MM.1S (cell line): Measurements from ENCODE around the gene CYSLTR2.

Experiments used
- EZH2phosphoT487 ChIP-seq: fragments of 300-600 bp; sonication (generic); IDR thresholded peaks from 2 replicates; pipeline ENCODE4 v1.6.1; 2018; ENCODE audit warnings: antibody characterized with exemption, low read length
- TF ChIP-seq, protein P1 (sequence below): fragments of 300-600 bp; sonication (generic); IDR thresholded peaks from 2 replicates; pipeline ENCODE4 v1.5.1; 2016; ENCODE audit warnings: antibody characterized with exemption, low read length, mixed read lengths

DNA sequence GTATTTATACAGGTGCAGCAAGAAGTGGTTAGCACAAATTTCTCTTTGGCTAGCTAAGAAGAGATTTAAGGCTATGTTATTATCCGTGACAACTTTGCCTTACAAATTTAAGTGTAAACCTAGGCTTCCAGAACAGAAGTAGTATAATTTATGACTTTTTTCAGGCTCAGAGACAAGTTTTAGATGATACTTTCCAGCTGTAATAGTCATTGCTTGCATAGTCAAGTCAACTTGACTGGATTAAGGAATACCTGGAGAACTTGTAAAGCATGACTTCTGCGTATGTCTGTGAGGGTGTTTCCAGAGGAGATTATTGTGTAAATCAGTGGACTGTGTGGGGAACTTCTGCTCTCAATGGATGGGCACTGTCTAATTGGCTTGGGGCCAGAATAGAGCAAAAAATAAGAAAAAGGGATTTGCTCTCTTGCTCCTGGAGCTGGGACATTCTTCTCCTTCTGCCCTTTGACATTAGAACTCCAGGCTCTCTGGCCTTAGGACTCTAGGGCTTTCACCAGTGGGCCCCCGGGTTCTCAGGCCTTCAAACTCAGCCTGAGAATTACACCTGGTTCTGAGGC is 33.0 kb downstream of the CYSLTR2 start:
- TF ChIP-seq EZH2phosphoT487: no peak
- TF ChIP-seq, protein P1, sequence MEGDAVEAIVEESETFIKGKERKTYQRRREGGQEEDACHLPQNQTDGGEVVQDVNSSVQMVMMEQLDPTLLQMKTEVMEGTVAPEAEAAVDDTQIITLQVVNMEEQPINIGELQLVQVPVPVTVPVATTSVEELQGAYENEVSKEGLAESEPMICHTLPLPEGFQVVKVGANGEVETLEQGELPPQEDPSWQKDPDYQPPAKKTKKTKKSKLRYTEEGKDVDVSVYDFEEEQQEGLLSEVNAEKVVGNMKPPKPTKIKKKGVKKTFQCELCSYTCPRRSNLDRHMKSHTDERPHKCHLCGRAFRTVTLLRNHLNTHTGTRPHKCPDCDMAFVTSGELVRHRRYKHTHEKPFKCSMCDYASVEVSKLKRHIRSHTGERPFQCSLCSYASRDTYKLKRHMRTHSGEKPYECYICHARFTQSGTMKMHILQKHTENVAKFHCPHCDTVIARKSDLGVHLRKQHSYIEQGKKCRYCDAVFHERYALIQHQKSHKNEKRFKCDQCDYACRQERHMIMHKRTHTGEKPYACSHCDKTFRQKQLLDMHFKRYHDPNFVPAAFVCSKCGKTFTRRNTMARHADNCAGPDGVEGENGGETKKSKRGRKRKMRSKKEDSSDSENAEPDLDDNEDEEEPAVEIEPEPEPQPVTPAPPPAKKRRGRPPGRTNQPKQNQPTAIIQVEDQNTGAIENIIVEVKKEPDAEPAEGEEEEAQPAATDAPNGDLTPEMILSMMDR: no peak
